ENCODE data around the gene UBE3A. TPM values are rescaled to one million over a fixed set of nuclear protein-coding genes. Genes with fewer than 3 reads are reported as not detected.

UBE3A gene
- total RNA-seq, 2 donors from 2014 or later = 92.2 to 101 TPM

GRCh38 chr15:25474251-25474650, 35.4 kb upstream of the UBE3A start:
- Mint-ChIP-seq H3K27ac (no peak overlapping the region), H3K27me3 (ENCODE audit: insufficient read depth) (peaks cover 3% of the 10 kb centered on the region), H3K36me3 (ENCODE audit: low read depth) (no peaks in the 10 kb centered on the region), H3K4me1 (no peaks in the 10 kb centered on the region), H3K4me3 (no peak overlapping the region), H3K9me3 (no peaks in the 10 kb centered on the region)
- no peak for TF ChIP-seq CTCF (conservative IDR thresholded peaks at IDR 0.05)
- Histone ChIP-seq H3K36me3 (ENCODE audit: control insufficient read depth, insufficient read depth, low read length) (no peaks in the 10 kb centered on the region), H3K9ac (ENCODE audit: extremely low read depth, low read length, poor library complexity, severe bottlenecking) (no peak overlapping the region), H3K4me3 (ENCODE audit: low read length) (no peak overlapping the region), H3K9me3 (ENCODE audit: control insufficient read depth, low read length) (no peaks in the 10 kb centered on the region), H3K4me1 (ENCODE audit: control insufficient read depth, insufficient read depth, low read length) (no peaks in the 10 kb centered on the region), H3K27me3 (ENCODE audit: control insufficient read depth, insufficient read depth, low read length, poor library complexity, severe bottlenecking) (peaks cover 11% of the 10 kb centered on the region), H3K27ac (ENCODE audit: low read depth, low read length) (no peak overlapping the region)
- 92 to 96% methylated on average over 2 to 4 of the region's 4 CpGs for WGBS, 2 experiments (ENCODE audit: insufficient coverage in 1 of 2, insufficient read length in 1 of 2)
- DNase-seq = no peak

- 92 to 100% methylated on average over 1 of the region's 1 CpG for WGBS, 2 experiments (ENCODE audit: insufficient coverage in 1 of 2, insufficient read length in 1 of 2)
- no peak overlapping the region for H3K27ac ChIP-seq (ENCODE audit: low read depth, low read length)
- H3K36me3 ChIP-seq (ENCODE audit: control insufficient read depth, insufficient read depth, low read length) = no peaks in the 10 kb centered on the region
- H3K4me1 ChIP-seq (ENCODE audit: control insufficient read depth, insufficient read depth, low read length) = no peaks in the 10 kb centered on the region
- H3K9me3 ChIP-seq (ENCODE audit: control insufficient read depth, low read length) = no peaks in the 10 kb centered on the region
- no peak overlapping the region for H3K9ac ChIP-seq (ENCODE audit: extremely low read depth, low read length, poor library complexity, severe bottlenecking)
- Mint-ChIP-seq H3K4me3 (no peak overlapping the region), H3K4me1 (no peaks in the 10 kb centered on the region), H3K9me3 (no peaks in the 10 kb centered on the region), H3K27ac (no peak overlapping the region), H3K27me3 (ENCODE audit: insufficient read depth) (no peaks in the 10 kb centered on the region), H3K36me3 (ENCODE audit: low read depth) (no peaks in the 10 kb centered on the region)
- DNase-seq = no peak
- H3K4me3 ChIP-seq (ENCODE audit: low read length) = no peak overlapping the region
- TF ChIP-seq CTCF (conservative IDR thresholded peaks at IDR 0.05) = no peak
- H3K27me3 ChIP-seq (ENCODE audit: control insufficient read depth, insufficient read depth, low read length, poor library complexity, severe bottlenecking) = no peaks in the 10 kb centered on the region
Observed at GRCh38 chr15:25470230-25470629, 31.4 kb upstream of the UBE3A start.

- Mint-ChIP-seq H3K36me3 (ENCODE audit: low read depth) (no peaks in the 10 kb centered on the region), H3K4me3 (no peak overlapping the region), H3K27ac (no peak overlapping the region), H3K27me3 (ENCODE audit: insufficient read depth) (no peaks in the 10 kb centered on the region), H3K4me1 (no peaks in the 10 kb centered on the region), H3K9me3 (no peaks in the 10 kb centered on the region)
- WGBS, 2 experiments (ENCODE audit: insufficient coverage in 1 of 2, insufficient read length in 1 of 2) = 92% methylated on average over 1 of the region's 1 CpG; no CpG with 5 or more reads in 1 of the 2 experiments
- no peak for DNase-seq
- no peaks in the 10 kb centered on the region for H3K9me3 ChIP-seq (ENCODE audit: control insufficient read depth, low read length)
- no peak overlapping the region for H3K27ac ChIP-seq (ENCODE audit: low read depth, low read length)
- no peak overlapping the region for H3K4me3 ChIP-seq (ENCODE audit: low read length)
- no peaks in the 10 kb centered on the region for H3K27me3 ChIP-seq (ENCODE audit: control insufficient read depth, insufficient read depth, low read length, poor library complexity, severe bottlenecking)
- H3K36me3 ChIP-seq (ENCODE audit: control insufficient read depth, insufficient read depth, low read length) = no peaks in the 10 kb centered on the region
- no peaks in the 10 kb centered on the region for H3K4me1 ChIP-seq (ENCODE audit: control insufficient read depth, insufficient read depth, low read length)
- no peak overlapping the region for H3K9ac ChIP-seq (ENCODE audit: extremely low read depth, low read length, poor library complexity, severe bottlenecking)
- TF ChIP-seq CTCF (conservative IDR thresholded peaks at IDR 0.05) = no peak
Observed at GRCh38 chr15:25469377-25469776, 30.6 kb upstream of the UBE3A start.
